IMR-90 (cell line): ENCODE data around the gene NHSL2. TPM values are rescaled to one million over a fixed set of nuclear protein-coding genes. Genes with fewer than 3 reads are reported as not detected.

Experiments
- ATAC-seq: fragments of 200-7000 bp; cut with Tn5 transposase; 2 replicates; pipeline ENCODE4 v1.9.1; 2020; ENCODE audit warnings: low read depth, mild to moderate bottlenecking, moderate library complexity
- BruUV-seq: library from RNA; stranded (reverse); fragments of 400-500 nt; replicated peaks from 2 replicates; lab custom pipeline; 2021; lab: Mats Ljungman, UMichigan
- CTCF ChIA-PET: fragments of 300-600 bp; formaldehyde crosslinking; extraction: SDS; loops from one replicate; lab custom pipeline; 2021; ENCODE audit warnings: antibody characterized with exemption; lab: Yijun Ruan, JAX
- POLR2A ChIA-PET: fragments of 300-600 bp; sonication (Branson Sonifier 250); formaldehyde crosslinking; loops from one replicate; lab custom pipeline; 2022; ENCODE audit warnings: antibody characterized with exemption; ENCODE audit not compliant: unreplicated experiment; lab: Charles Lee
- DNase-seq: peaks from one replicate; pipeline ENCODE4 v3.0.0; 2013
- H2AFZ ChIP-seq: replicated peaks from 2 replicates; pipeline ENCODE3; 2013; ENCODE audit warnings: low read length, mild to moderate bottlenecking; ENCODE audit not compliant: poor library complexity
- H2AK5ac ChIP-seq: 2 replicates; pipeline ENCODE4 v1.6.1; 2013; ENCODE audit warnings: low read depth, low read length, inconsistent platforms
- H2AK9ac ChIP-seq: replicated peaks from 2 replicates; pipeline ENCODE3; 2013; ENCODE audit warnings: mild to moderate bottlenecking, low read depth, low read length, moderate library complexity; ENCODE audit not compliant: poor library complexity
- H2BK120ac ChIP-seq: 2 replicates; pipeline ENCODE4 v1.6.1; 2013; ENCODE audit warnings: low read depth, low read length, inconsistent platforms
- H2BK15ac ChIP-seq: 3 replicates; pipeline ENCODE4 v1.6.1; 2013; ENCODE audit warnings: low read depth, low read length, inconsistent platforms
- H2BK20ac ChIP-seq: 2 replicates; pipeline ENCODE4 v1.6.1; 2013; ENCODE audit warnings: low read depth, mild to moderate bottlenecking, inconsistent platforms, low read length, moderate library complexity
- H2BK5ac ChIP-seq: 2 replicates; pipeline ENCODE4 v1.6.1; 2013; ENCODE audit warnings: mild to moderate bottlenecking, low read depth, low read length, inconsistent platforms; ENCODE audit not compliant: poor library complexity, severe bottlenecking
- H3K14ac ChIP-seq: replicated peaks from 2 replicates; pipeline ENCODE4 v1.6.1; 2013; ENCODE audit warnings: low read depth, low read length, inconsistent platforms
- H3K18ac ChIP-seq: 2 replicates; pipeline ENCODE4 v1.6.1; 2013; ENCODE audit warnings: low read depth, low read length, control low read depth
- H3K23ac ChIP-seq: 2 replicates; pipeline ENCODE4 v1.6.1; 2013; ENCODE audit warnings: low read depth, low read length, inconsistent platforms
- H3K27ac ChIP-seq: 2 replicates; pipeline ENCODE4 v1.5.1; 2013; ENCODE audit warnings: mild to moderate bottlenecking, control low read depth, low read length; ENCODE audit not compliant: insufficient read depth
- H3K27me3 ChIP-seq: 2 replicates; pipeline ENCODE4 v1.6.1; 2013; ENCODE audit warnings: low read length; ENCODE audit not compliant: control insufficient read depth, insufficient read depth
- H3K36me3 ChIP-seq: 2 replicates; pipeline ENCODE4 v1.6.1; 2013; ENCODE audit warnings: low read length, mixed read lengths; ENCODE audit not compliant: control insufficient read depth, insufficient read depth
- H3K4ac ChIP-seq: 2 replicates; pipeline ENCODE4 v1.6.1; 2013; ENCODE audit warnings: low read depth, low read length, inconsistent platforms
- H3K4me1 ChIP-seq: 2 replicates; pipeline ENCODE4 v1.6.1; 2013; ENCODE audit warnings: low read length, mixed read lengths; ENCODE audit not compliant: control insufficient read depth, insufficient read depth
- H3K4me2 ChIP-seq: 2 replicates; pipeline ENCODE4 v1.6.1; 2013; ENCODE audit warnings: low read depth, mild to moderate bottlenecking, control low read depth, low read length, moderate library complexity
- H3K4me3 ChIP-seq: 2 replicates; pipeline ENCODE4 v1.5.1; 2013; ENCODE audit warnings: low read depth, mild to moderate bottlenecking, control low read depth, low read length, moderate library complexity; ENCODE audit not compliant: insufficient read depth
- H3K56ac ChIP-seq: 2 replicates; pipeline ENCODE4 v1.6.1; 2013; ENCODE audit warnings: low read length, inconsistent platforms; ENCODE audit not compliant: insufficient read depth; ENCODE audit errors: extremely low read depth
- H3K79me1 ChIP-seq, 2 experiments: 2 replicates each; pipeline ENCODE4 v1.6.1; 2013; ENCODE audit warnings: low read length in 2 of 2, inconsistent platforms in 1 of 2, low read depth in 1 of 2
- H3K9ac ChIP-seq: 2 replicates; pipeline ENCODE4 v1.6.1; 2013; ENCODE audit warnings: low read depth, low read length, control low read depth
- H3K9me1 ChIP-seq: 2 replicates; pipeline ENCODE4 v1.6.1; 2013; ENCODE audit warnings: low read length, inconsistent platforms; ENCODE audit not compliant: insufficient read depth
- H3K9me3 ChIP-seq: 2 replicates; pipeline ENCODE4 v1.6.1; 2013; ENCODE audit warnings: low read length; ENCODE audit not compliant: control insufficient read depth, insufficient read depth
- H4K20me1 ChIP-seq: 2 replicates; pipeline ENCODE4 v1.6.1; 2013; ENCODE audit warnings: low read length, inconsistent platforms; ENCODE audit not compliant: insufficient read depth
- H4K5ac ChIP-seq: 2 replicates; pipeline ENCODE4 v1.6.1; 2013; ENCODE audit warnings: mild to moderate bottlenecking, low read depth, low read length, control low read depth
- H4K8ac ChIP-seq, 2 experiments: 2 replicates each; pipeline ENCODE4 v1.6.1; 2013; ENCODE audit warnings: low read depth in 2 of 2, low read length in 2 of 2, control low read depth in 1 of 2, inconsistent platforms in 1 of 2
- H4K91ac ChIP-seq: 2 replicates; pipeline ENCODE4 v1.6.1; 2013; ENCODE audit warnings: low read depth, low read length, inconsistent platforms; ENCODE audit not compliant: insufficient read depth
- BHLHE40 ChIP-seq: fragments of 150-350 bp; IDR thresholded peaks from 2 replicates; pipeline ENCODE4 v1.6.1; 2016; ENCODE audit warnings: mild to moderate bottlenecking, low read depth, low read length
- CEBPB ChIP-seq: IDR thresholded peaks from 2 replicates; pipeline ENCODE4 v1.6.1; 2012; ENCODE audit warnings: low read depth, low read length, improper control_type of control experiment
- CHD1 ChIP-seq: IDR thresholded peaks from 2 replicates; pipeline ENCODE4 v1.6.1; 2012; ENCODE audit warnings: low read depth, low read length, improper control_type of control experiment
- ELK1 ChIP-seq: fragments of 150-350 bp; IDR thresholded peaks from 2 replicates; pipeline ENCODE4 v1.6.1; 2016; ENCODE audit warnings: low read depth, mild to moderate bottlenecking, low read length, moderate library complexity, borderline replicate concordance
- FOS ChIP-seq: fragments of 150-350 bp; IDR thresholded peaks from 2 replicates; pipeline ENCODE4 v1.6.1; 2016; ENCODE audit warnings: low read depth, low read length
- MXI1 ChIP-seq: IDR thresholded peaks from 2 replicates; pipeline ENCODE4 v1.6.1; 2012; ENCODE audit warnings: low read depth, mild to moderate bottlenecking, low read length, moderate library complexity, borderline replicate concordance
- POLR2A ChIP-seq: IDR thresholded peaks from 2 replicates; pipeline ENCODE4 v1.6.1; 2012; ENCODE audit warnings: mild to moderate bottlenecking, low read depth, low read length
- RFX5 ChIP-seq: IDR thresholded peaks from 2 replicates; pipeline ENCODE4 v1.8.0; 2012; ENCODE audit warnings: low read depth, mild to moderate bottlenecking, low read length, moderate library complexity
- WGBS, 2 experiments: methylation state at CpG; one replicate each; pipeline versions ENCODE4 v1.1.5 to v1.1.7; 2013; ENCODE audit warnings: missing lambda C conversion rate in 2 of 2; ENCODE audit not compliant: insufficient read length in 1 of 2; ENCODE audit errors: extremely low coverage in 2 of 2; 5-methylcytosine and 5-hydroxymethylcytosine counted together
- dilution Hi-C: fragments of 300-500 bp; cut with HindIII; formaldehyde crosslinking; loops from one replicate; pipeline ENCODE4 v1.14.3; 2018; ENCODE audit warnings: low sequenced_read_pairs; ENCODE audit not compliant: unreplicated experiment
- in situ Hi-C: fragments of 300-500 bp; cut with MboI; formaldehyde crosslinking; loops from 3 replicates; pipeline ENCODE4 v1.14.3; 2019; ENCODE audit warnings: low sequenced_read_pairs, inconsistent platforms, mixed read lengths
- intact Hi-C: fragments of 100-400 bp; cut with micrococcal nuclease; formaldehyde crosslinking; loops from 2 replicates; pipeline ENCODE4 v1.10.0; 2022
- polyA plus RNA-seq, 3 experiments: library from polyadenylated mRNA; depleted of rRNA; stranded (reverse); fragments of >200 nt; gene quantifications; 2 replicates each; pipeline ENCODE4 v1.2.3, GENCODE V29; 2012; ENCODE audit warnings: low replicate concordance in 1 of 3
- total RNA-seq: library from RNA; depleted of rRNA; stranded (reverse); fragments of >200 nt; gene quantifications from 2 replicates; pipeline ENCODE4 v1.2.3, GENCODE V29; 2012

The NHSL2 gene
- total and polyA plus RNA-seq, 2 of the 4 experiments (the other 2 are of a cell fraction) = 0.72 to 0.75 TPM

GRCh38 chrX:71953946-71954345 lies 43.3 kb downstream of the NHSL2 start:
- no peak overlapping the region for H2BK20ac ChIP-seq

More at GRCh38 chrX:71953946-71954345, 43.3 kb downstream of the NHSL2 start:
- H3K56ac ChIP-seq = no peak overlapping the region
- no peak overlapping the region for H4K5ac ChIP-seq
- intact Hi-C loops (no loop called here), in situ Hi-C loops (no loop called here), dilution Hi-C loops (no loop called here)
- no peak overlapping the region for H2BK120ac ChIP-seq
- no peak overlapping the region for H3K18ac ChIP-seq
- H3K4ac ChIP-seq = no peak overlapping the region
- H3K36me3 ChIP-seq = no peaks in the 10 kb centered on the region
- CTCF ChIA-PET = interaction anchor here (1.1 kb wide), 1 partner anchor 64 kb away, joined by 3 read pairs; no protein-coding TSS in a partner anchor
- no peak overlapping the region for H3K23ac ChIP-seq
- TF ChIP-seq POLR2A (no peak), RFX5 (no peak), ELK1 (no peak), BHLHE40 (no peak), FOS (no peak), CEBPB (no peak), CHD1 (no peak), MXI1 (no peak)
- H2BK5ac ChIP-seq = no peak overlapping the region
- no peak overlapping the region for H2BK15ac ChIP-seq
- no peak overlapping the region for H3K14ac ChIP-seq
- H3K27me3 ChIP-seq = peaks cover 45% of the 10 kb centered on the region
- ATAC-seq (no peak), DNase-seq (no peak)
- no peak overlapping the region for H2AFZ ChIP-seq
- no peak overlapping the region for H2AK5ac ChIP-seq
- no peak overlapping the region for H3K4me3 ChIP-seq
- no peak overlapping the region for H3K4me2 ChIP-seq
- no peak overlapping the region for H4K91ac ChIP-seq
- no CpG with 5 or more reads among the region's 2 CpGs for WGBS, 2 experiments
- H3K4me1 ChIP-seq = no peaks in the 10 kb centered on the region; the same call in 1 of the 2 replicates
- no peaks in the 10 kb centered on the region for H3K9me1 ChIP-seq
- no peak overlapping the region for H3K9ac ChIP-seq
- H3K79me1 ChIP-seq = no peaks in the 10 kb centered on the region
- no peaks in the 10 kb centered on the region for H4K20me1 ChIP-seq
- no peaks in the 10 kb centered on the region for H3K9me3 ChIP-seq
- H3K27ac ChIP-seq = no peak overlapping the region
- POLR2A ChIA-PET = no interaction called here
- no peak overlapping the region for H2AK9ac ChIP-seq
- no TSS peak for BruUV-seq
- no peak overlapping the region for H4K8ac ChIP-seq
